ENCODE measurements around the gene BCAP31. TPM values are rescaled to one million over a fixed set of nuclear protein-coding genes. Genes with fewer than 3 reads are reported as not detected.
A peak's percentile ranks its signal among the peaks of the same experiment; 100 is the strongest.
"Not testable (repeated sequence)": the region's sequence is repeated elsewhere in the genome, so short reads cannot be mapped to it uniquely, and the experiment has no call there.

The BCAP31 gene
- total RNA-seq, 4 donors from 2014 or later, result 170 to 228 (median 185) TPM

- H3K9me3 ChIP-seq, result no peaks in the 10 kb centered on the region
- WGBS, 2 donors, result 89 to 92% methylated on average over 3 to 6 of the region's 6 CpGs
- H3K4me3 ChIP-seq (replicated peaks in 1 of 3), result no peak overlapping the region
- intact Hi-C loops (cut with DNase I), result no loop called here
- no peak for DNase-seq
- H3K36me3 ChIP-seq, result peaks cover 0 to 3% of the 10 kb centered on the region in 2 donors
- no peaks in the 10 kb centered on the region for H3K27me3 ChIP-seq
- no peak overlapping the region for H3K27ac ChIP-seq
- TF ChIP-seq CTCF (IDR thresholded peaks at IDR 0.05) (no peak), POLR2A (IDR thresholded peaks at IDR 0.05) (no peak)
- peaks cover 8 to 32% of the 10 kb centered on the region in 2 donors for H3K4me1 ChIP-seq
Measured at GRCh38 chrX:153707406-153707805, 16.8 kb downstream of the BCAP31 start.

- intact Hi-C loops (cut with DNase I), result no loop called here
- H3K4me3 ChIP-seq (replicated peaks in 1 of 3), result no peak overlapping the region
- H3K9me3 ChIP-seq, result no peaks in the 10 kb centered on the region
- peaks cover 0 to 6% of the 10 kb centered on the region in 2 donors for H3K36me3 ChIP-seq
- no peak overlapping the region for H3K27ac ChIP-seq
- H3K4me1 ChIP-seq, result peaks cover 8 to 32% of the 10 kb centered on the region in 2 donors
- TF ChIP-seq POLR2A (IDR thresholded peaks at IDR 0.05), result no peak
- no peak for TF ChIP-seq CTCF (IDR thresholded peaks at IDR 0.05)
- H3K27me3 ChIP-seq, result no peaks in the 10 kb centered on the region
- DNase-seq, result no peak
- WGBS, 2 donors, result 92% methylated on average over 9 of the region's 9 CpGs
Measured at GRCh38 chrX:153706799-153707198, 17.4 kb downstream of the BCAP31 start.

- no CpG with 5 or more reads among the region's 18 CpGs for WGBS, 2 donors
- H3K27ac ChIP-seq, result peak overlapping the region in 2 of 3 donors; percentile 24 to 29
Measured at GRCh38 chrX:153705403-153706060, 18.7 kb downstream of the BCAP31 start.

GRCh38 chrX:153704631-153705402, 19.4 kb downstream of the BCAP31 start:
- intact Hi-C loops (cut with DNase I); H3K27me3 ChIP-seq; H3K4me3 ChIP-seq (replicated peaks in 1 of 3); H3K9me3 ChIP-seq: not testable (repeated sequence)
- WGBS, 2 donors, result 87 to 96% methylated on average over 3 to 4 of the region's 12 CpGs
- Histone ChIP-seq H3K4me1 (peaks cover 3 to 26% of the 10 kb centered on the region in 2 donors), H3K36me3 (peaks cover 0 to 12% of the 10 kb centered on the region in 2 donors), H3K27ac (peak overlapping the region in 2 of 3 donors; percentile 29 to 36)
- DNase-seq, result peak; percentile 52 to 55

More at GRCh38 chrX:153705403-153706060, 18.7 kb downstream of the BCAP31 start:
- intact Hi-C loops (cut with DNase I); H3K9me3 ChIP-seq; H3K4me3 ChIP-seq (replicated peaks in 1 of 3); H3K27me3 ChIP-seq; DNase-seq: not testable (repeated sequence)
- Histone ChIP-seq H3K36me3 (peaks cover 0 to 11% of the 10 kb centered on the region in 2 donors), H3K4me1 (peaks cover 3 to 26% of the 10 kb centered on the region in 2 donors)

- peaks cover 0 to 12% of the 10 kb centered on the region in 2 donors for H3K36me3 ChIP-seq
- peak; percentile 73 to 79 for DNase-seq
- no peaks in the 10 kb centered on the region for H3K9me3 ChIP-seq
- peaks cover 3 to 26% of the 10 kb centered on the region in 2 donors for H3K4me1 ChIP-seq
- TF ChIP-seq POLR2A (IDR thresholded peaks at IDR 0.05) (no peak), CTCF (IDR thresholded peaks at IDR 0.05) (no peak)
- intact Hi-C loops (cut with DNase I), result no loop called here
- H3K27ac ChIP-seq, result peak overlapping the region in 1 of 3 donors; percentile 36
- no peaks in the 10 kb centered on the region for H3K27me3 ChIP-seq
- WGBS, 2 donors, result 56 to 69% methylated on average over 6 to 18 of the region's 18 CpGs
- H3K4me3 ChIP-seq (replicated peaks in 1 of 3), result no peak overlapping the region
Measured at GRCh38 chrX:153704021-153704526, 20.1 kb downstream of the BCAP31 start.

GRCh38 chrX:153703036-153703370, 21.2 kb downstream of the BCAP31 start:
- Histone ChIP-seq H3K27ac (no peak overlapping the region), H3K27me3 (no peaks in the 10 kb centered on the region), H3K36me3 (peaks cover 0 to 12% of the 10 kb centered on the region in 2 donors), H3K9me3 (no peaks in the 10 kb centered on the region), H3K4me1 (peaks cover 3 to 20% of the 10 kb centered on the region in 2 donors), H3K4me3 (replicated peaks in 1 of 3) (no peak overlapping the region)
- WGBS, 2 donors, result no CpG with 5 or more reads among the region's 16 CpGs
- intact Hi-C loops (cut with DNase I), result no loop called here
- no peak for DNase-seq
- TF ChIP-seq POLR2A (IDR thresholded peaks at IDR 0.05) (no peak), CTCF (IDR thresholded peaks at IDR 0.05) (no peak)

Measured in thyroid gland (tissue), 4 donors.